HPDE6-E6E7 (cell line): ENCODE measurements around the gene CCL18.
"Not testable (repeated sequence)": the region's sequence is repeated elsewhere in the genome, so short reads cannot be mapped to it uniquely, and the experiment has no call there.

Source experiments
- DNase-seq: peaks from one replicate; pipeline ENCODE4 v3.0.0; 2011; ENCODE audit warnings: missing footprints; ENCODE audit errors: extremely low spot score

CCL18 gene

GRCh38 chr17:36063786-36064541 lies at the start of gene CCL18:
Gene CCL18, plus strand, starts transcription at chr17:36064272. Its CDS starts 71 bp downstream, at chr17:36064343.
- no peak for DNase-seq

DNA sequence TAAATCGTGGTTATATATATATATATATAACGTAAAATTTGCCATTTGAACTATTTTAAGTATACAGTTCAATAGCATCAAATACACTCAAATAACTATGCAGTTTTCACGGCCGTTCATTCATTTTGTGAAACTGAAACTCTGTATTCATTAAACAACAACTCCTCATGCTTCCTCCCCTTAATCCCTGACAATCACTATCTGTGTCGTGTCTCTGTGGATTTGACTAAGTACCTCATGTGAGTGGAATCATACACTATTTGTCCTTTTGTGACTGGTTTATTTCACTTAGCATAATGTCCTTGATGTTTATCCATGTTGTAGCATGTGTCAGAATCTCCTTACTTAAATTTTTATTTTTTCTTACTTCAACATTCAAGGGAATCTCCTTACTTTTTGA lies 49.1 kb upstream of the CCL18 start:
- DNase-seq: no peak

DNA sequence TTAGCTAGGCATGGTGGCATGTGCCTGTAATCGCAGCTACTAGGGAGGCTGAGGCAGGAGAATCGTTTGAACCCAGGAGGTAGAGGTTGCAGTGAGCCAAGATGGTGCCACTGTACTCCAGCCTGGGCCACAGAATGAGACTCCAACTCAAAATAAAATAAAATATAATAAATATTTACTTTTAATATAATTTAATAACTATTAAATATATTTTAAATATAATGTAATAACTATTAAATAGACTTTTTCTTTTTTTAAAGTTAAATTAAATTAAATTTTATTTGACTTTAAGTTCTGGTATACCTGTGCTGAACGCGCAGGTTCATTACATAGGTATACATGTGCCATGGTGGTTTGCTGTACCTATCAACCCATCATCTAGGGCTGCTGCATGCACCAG lies 48.2 kb upstream of the CCL18 start:
- not testable (repeated sequence) for DNase-seq

- no peak for DNase-seq
These were observed 47.5 kb upstream of the CCL18 start for GRCh38 chr17:36016555-36016954.

- no peak for DNase-seq
These were observed 46.3 kb upstream of the CCL18 start, which contains the start of gene CCL23 for GRCh38 chr17:36017799-36018198. Gene CCL23, minus strand, starts transcription at chr17:36017972. Its CDS starts 75 bp downstream, at chr17:36017897.

GRCh38 chr17:36019423-36019822 lies 44.6 kb upstream of the CCL18 start:
- DNase-seq: no peak

DNA sequence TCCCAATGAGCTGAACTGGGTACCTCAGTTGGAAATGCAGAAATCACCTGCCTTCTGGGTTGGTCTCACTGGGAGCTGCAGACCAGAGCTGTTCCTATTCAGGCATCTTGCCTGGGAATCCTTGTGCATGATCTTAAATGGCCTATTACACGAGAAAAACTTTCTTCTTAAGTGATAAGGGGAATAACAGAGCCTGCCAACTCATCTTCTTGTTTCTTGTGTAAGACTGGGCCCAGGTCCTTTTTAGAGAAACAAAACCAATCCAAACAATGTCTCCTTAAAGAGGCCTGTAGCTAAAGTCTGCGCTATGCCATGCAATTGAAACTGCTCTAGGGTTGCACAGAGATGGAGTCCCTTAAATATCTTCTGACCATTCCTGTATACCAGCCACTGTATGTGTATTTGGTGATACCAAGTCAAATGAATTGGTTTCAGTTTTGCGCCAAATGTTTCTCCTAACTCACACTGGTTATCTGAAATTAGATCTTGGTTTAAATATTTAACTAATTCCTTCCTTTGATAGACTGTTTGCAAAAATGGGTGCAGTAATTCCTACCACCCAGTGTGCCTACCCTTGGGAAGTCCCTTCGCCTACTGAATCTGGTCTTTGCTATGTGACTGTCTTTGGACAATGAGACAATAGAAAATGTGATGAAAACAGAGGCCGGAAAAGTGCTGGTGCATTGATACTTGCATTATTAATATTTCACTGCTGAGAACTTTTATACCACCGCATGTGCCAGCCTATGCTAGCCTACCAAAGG lies 39.8 kb upstream of the CCL18 start:
- no peak for DNase-seq

GRCh38 chr17:36027761-36028160 lies 36.3 kb upstream of the CCL18 start:
- no peak for DNase-seq

- DNase-seq: no peak
These were observed 33.1 kb upstream of the CCL18 start for GRCh38 chr17:36030956-36031355.

GRCh38 chr17:36034127-36034526 lies 29.9 kb upstream of the CCL18 start:
- no peak for DNase-seq

DNA sequence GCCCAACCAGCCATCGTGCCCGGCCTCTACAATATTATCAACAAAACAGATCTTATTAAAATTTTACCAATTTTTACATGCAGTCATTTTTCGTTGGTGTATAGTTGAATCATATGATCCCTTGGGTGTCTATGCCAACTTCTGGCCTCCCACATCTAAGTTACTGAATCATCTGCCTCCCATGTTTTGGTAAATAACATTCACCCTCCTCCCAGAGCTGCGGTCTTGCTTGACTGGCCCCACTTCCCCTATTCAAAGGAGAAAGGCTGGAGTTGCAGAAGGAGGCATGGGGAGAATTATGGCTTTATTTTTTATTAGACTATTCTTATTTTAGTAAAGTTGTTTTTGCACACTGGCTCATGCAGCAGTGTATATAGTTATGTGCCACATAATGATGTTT lies 27.8 kb upstream of the CCL18 start:
- DNase-seq: no peak

GRCh38 chr17:36048066-36048465 lies 16.0 kb upstream of the CCL18 start:
- DNase-seq: no peak

GRCh38 chr17:36049643-36050042 lies 14.4 kb upstream of the CCL18 start:
- no peak for DNase-seq

DNA sequence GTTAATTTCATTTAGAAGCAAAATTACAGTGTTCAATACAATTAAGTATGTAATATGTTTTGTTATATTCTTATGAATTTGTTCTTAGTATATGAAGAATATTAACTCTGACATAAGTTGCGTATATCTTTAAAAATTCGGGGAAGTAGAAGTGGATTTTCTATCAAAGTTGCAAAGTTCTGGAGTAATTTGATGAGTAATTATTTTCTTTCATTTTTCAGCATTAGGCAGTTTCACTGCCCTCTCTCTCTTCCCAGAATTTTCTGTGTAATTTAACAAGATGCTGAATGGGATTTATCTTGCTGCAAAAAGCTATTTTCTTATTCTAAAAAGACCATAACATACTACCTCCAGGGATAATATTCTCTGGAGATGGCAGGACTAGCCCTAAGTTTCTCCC lies 8.9 kb upstream of the CCL18 start:
- DNase-seq: no peak

- no peak for DNase-seq
These were observed 8.1 kb upstream of the CCL18 start for GRCh38 chr17:36055921-36056520.

GRCh38 chr17:36057911-36058310 lies 6.2 kb upstream of the CCL18 start:
- no peak for DNase-seq

GRCh38 chr17:36059406-36059805 lies 4.7 kb upstream of the CCL18 start:
- no peak for DNase-seq

DNA sequence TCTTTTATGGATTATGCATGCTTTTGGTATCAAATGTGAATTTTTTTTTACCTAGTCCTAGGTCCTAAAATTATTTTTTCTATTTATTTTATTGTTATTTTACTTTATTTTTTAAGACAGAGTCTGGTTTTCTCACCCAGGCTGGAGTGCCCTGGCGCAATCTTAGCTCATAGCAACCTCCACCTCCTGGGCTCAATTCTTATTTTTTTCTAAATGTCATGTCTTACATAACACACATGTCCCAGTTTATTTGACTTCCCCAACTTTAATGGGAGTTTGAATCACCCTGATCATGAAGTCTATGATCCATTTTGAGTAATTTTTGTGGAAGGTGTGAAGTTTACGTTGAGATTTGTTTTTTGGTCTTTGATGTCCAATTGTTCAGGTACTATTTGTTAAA lies 3.3 kb upstream of the CCL18 start:
- no peak for DNase-seq

DNA sequence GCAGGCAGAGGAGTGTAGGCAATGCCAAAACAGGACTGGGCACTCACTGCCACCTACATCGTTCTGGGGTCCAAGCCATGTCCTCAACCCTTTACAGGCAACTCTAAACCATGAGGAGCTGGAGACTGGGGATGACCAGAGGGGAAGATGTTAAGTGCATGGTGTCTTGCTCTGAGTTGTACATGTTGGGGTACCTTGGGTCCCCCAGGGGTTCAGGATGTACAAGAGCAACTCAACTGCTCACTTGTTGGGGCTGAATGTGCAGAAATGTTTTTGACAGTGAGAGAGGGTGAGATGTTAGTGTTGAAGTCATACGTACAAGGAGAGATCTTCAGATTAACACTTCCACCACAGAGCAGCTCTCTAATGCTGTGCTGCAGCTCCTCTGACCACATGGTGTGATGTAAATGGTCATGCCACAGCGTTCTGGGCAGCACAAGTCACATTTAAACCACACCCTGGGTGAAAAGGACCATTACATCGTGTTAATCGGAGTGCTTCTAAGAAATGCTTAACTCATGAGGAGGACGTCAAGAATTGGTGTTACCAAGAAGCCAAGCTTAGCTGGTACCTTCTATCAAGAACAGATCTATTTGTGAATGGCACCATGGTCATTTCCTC lies 2.4 kb downstream of the CCL18 start:
- DNase-seq: no peak

DNA sequence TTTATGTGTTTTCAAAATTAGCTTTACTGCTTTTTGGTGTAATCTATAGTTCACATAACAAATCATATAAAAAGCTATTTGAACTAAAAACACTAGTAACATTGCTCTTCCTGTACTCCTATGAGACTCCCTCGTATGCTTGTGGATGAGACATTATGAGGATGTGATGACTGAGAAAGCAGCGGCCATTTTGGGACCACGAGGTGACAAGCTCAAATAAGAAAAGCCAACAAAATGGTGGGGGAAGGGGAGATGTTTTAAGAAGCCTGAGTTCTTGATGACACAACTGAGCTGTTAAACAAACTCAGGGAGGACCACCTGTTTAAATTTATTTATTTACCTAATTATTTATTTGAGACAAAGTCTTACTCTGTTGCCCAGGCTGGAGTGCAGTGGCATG lies 4.5 kb downstream of the CCL18 start:
- DNase-seq: no peak

DNA sequence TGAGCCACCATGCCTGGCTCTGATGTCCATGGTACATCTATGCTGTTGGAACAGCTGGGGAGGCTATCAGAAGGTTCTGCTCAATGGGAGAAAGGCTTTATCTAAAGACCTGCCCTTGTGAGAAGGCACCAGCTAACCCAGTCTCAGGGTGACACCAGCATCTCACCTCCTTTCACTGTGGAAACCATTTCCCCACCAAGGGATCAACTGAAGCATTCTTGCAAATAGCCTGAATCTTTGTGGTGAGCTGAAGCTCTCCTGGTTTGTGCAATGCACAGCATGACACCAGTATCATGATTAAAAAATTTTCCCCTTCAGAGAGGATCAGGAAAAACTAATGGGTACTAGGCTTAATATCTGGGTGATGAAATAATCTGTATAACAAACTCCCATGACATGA lies 5.1 kb downstream of the CCL18 start:
- no peak for DNase-seq

DNA sequence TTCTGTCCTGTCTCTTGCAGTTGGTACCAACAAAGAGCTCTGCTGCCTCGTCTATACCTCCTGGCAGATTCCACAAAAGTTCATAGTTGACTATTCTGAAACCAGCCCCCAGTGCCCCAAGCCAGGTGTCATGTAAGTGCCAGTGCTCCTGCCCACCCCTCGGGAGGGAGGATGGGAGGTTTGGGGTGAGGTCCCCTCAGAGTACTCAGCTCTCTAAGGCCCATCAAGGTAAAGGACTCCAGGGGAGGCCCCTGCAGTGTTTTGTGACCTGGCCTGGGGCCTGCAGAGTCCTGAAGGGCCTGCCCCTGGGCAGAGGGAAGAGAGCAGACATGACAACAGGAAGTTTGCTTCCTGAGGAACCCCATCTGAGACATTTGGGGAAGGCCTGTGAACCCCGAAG lies 6.4 kb downstream of the CCL18 start:
- DNase-seq: no peak
